Smooth muscle cell (in vitro differentiated cells): ENCODE results near the gene SLC35A5. TPM values are rescaled to one million over a fixed set of nuclear protein-coding genes. Genes with fewer than 3 reads are reported as not detected.

Source experiments
- DNase-seq: peaks from one replicate; lab custom pipeline; 2025; ENCODE audit not compliant: unreplicated experiment; lab: John Stamatoyannopoulos, UW
- H2AFZ ChIP-seq: fragments of 200-600 bp; sonication (generic); 2 replicates; pipeline ENCODE4 v1.6.0; 2016; ENCODE audit warnings: antibody characterized with exemption, low read depth, mild to moderate bottlenecking
- H3F3A ChIP-seq: fragments of 200-600 bp; sonication (generic); 2 replicates; pipeline ENCODE4 v1.6.0; 2017; ENCODE audit warnings: antibody characterized with exemption, low read depth
- H3K27ac ChIP-seq: fragments of 200-600 bp; sonication (generic); 2 replicates; pipeline ENCODE4 v1.5.1; 2016; ENCODE audit warnings: low read depth, mild to moderate bottlenecking
- H3K27me3 ChIP-seq: fragments of 200-600 bp; sonication (generic); 2 replicates; pipeline ENCODE4 v1.6.1; 2016; ENCODE audit warnings: low read depth, mild to moderate bottlenecking
- H3K36me3 ChIP-seq: fragments of 200-600 bp; sonication (generic); 2 replicates; pipeline ENCODE4 v1.5.1; 2016; ENCODE audit warnings: low read depth
- H3K4me1 ChIP-seq: fragments of 200-600 bp; sonication (generic); 2 replicates; pipeline ENCODE4 v1.5.1; 2016; ENCODE audit warnings: low read depth
- H3K4me2 ChIP-seq: fragments of 200-600 bp; sonication (generic); 2 replicates; pipeline ENCODE4 v1.6.0; 2016; ENCODE audit warnings: mild to moderate bottlenecking
- H3K4me3 ChIP-seq: fragments of 200-600 bp; sonication (generic); 2 replicates; pipeline ENCODE4 v1.5.1; 2016; ENCODE audit warnings: mild to moderate bottlenecking
- H3K79me2 ChIP-seq: fragments of 200-600 bp; sonication (generic); 2 replicates; pipeline ENCODE4 v1.6.0; 2016; ENCODE audit warnings: low read depth, mild to moderate bottlenecking
- H3K9ac ChIP-seq: fragments of 200-600 bp; sonication (generic); 2 replicates; pipeline ENCODE4 v1.6.0; 2016; ENCODE audit warnings: low read depth
- H3K9me3 ChIP-seq: fragments of 200-600 bp; sonication (generic); replicated peaks from 2 replicates; pipeline ENCODE4 v1.5.1; 2016; ENCODE audit warnings: low read depth
- H4K20me1 ChIP-seq: fragments of 200-600 bp; sonication (generic); 2 replicates; pipeline ENCODE4 v1.6.0; 2016; ENCODE audit warnings: low read depth
- CTCF ChIP-seq: fragments of 200-600 bp; sonication (generic); IDR thresholded peaks from 2 replicates; pipeline ENCODE4 v1.5.1; 2017; ENCODE audit warnings: borderline replicate concordance, mild to moderate bottlenecking, antibody characterized with exemption; ENCODE audit not compliant: insufficient read depth, poor library complexity, severe bottlenecking
- WGBS: methylation state at CpG from one replicate; pipeline ENCODE4 v1.1.7; 2016; ENCODE audit warnings: low lambda C conversion rate; 5-methylcytosine and 5-hydroxymethylcytosine counted together
- polyA plus RNA-seq: library from polyadenylated mRNA; unstranded; fragments of >200 nt; fragmentation: Nextera tagmentation; extraction: Ambion mirVana; gene quantifications from 2 replicates; pipeline ENCODE4 v1.2.1, GENCODE V29; 2016
- total RNA-seq: library from RNA; depleted of rRNA; stranded (reverse); fragments of >200 nt; gene quantifications from 2 replicates; pipeline ENCODE4 v1.2.3, GENCODE V29; 2014

SLC35A5 gene
- total and polyA plus RNA-seq, 2 experiments from 2014 or later = 18.1 to 28.0 TPM

DNA sequence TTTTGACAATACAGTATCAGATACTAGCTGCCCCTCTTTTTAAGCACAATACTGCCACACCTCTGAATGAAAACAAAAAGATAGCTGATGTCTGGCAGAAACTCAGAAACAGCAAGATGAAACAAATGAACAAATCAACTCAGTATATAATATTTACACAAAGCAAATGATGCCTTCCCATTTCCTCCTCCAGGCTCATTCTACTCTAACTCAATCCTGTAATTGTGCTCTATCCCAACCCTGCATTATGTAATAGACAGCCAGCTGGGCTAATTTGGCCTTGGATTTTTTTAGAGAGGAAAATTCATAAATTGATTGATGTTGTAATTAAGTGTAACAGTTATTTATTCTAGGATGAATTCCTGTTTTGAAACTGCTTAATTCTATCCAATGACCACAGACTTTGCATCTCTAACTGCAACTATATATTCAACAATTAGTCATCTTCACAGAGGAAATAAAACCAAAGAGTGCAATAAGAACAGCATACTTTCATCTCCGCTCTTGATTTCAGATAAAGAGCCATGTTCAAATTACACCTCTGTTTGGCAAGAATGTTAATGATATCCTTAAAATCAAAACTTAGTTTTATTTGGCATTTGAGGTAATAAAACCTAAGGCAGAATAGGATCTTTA lies 6.2 kb upstream of the SLC35A5 start:
- H3K36me3 ChIP-seq = no peaks in the 10 kb centered on the region
- 97% methylated on average over 1 of the region's 1 CpG for WGBS
- no peak overlapping the region for H3K9ac ChIP-seq
- TF ChIP-seq CTCF = no peak
- H3K27me3 ChIP-seq = no peaks in the 10 kb centered on the region
- no peak overlapping the region for H3K4me2 ChIP-seq
- peaks cover 30% of the 10 kb centered on the region for H4K20me1 ChIP-seq
- H3K79me2 ChIP-seq = peaks cover 81% of the 10 kb centered on the region
- no peaks in the 10 kb centered on the region for H3K9me3 ChIP-seq
- H3K4me3 ChIP-seq = no peak overlapping the region
- H3K27ac ChIP-seq = no peak overlapping the region
- peaks cover 14% of the 10 kb centered on the region for H3K4me1 ChIP-seq
- no peak for DNase-seq
- no peaks in the 10 kb centered on the region for H3F3A ChIP-seq
- H2AFZ ChIP-seq = no peak overlapping the region

DNA sequence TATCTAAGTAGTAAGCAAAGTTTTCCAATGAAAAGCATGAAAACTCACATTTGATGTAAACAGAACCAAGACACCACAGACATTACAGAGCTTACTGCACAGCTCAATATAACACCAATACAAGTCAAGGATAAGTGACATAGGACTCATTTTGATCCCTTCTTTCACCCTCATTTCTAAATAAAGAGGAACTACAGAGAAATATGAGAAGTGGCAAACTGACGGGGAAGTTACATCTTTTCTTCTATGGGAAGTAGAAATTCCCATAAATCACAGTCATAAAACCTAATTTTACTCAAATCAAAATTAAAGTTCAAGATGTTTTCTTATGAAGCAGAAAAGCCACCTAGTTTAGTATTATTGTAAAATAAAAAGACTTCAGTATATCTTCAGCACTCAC lies 3.9 kb upstream of the SLC35A5 start:
- H3K4me2 ChIP-seq = no peak overlapping the region
- H3K4me3 ChIP-seq = no peak overlapping the region
- no peak overlapping the region for H2AFZ ChIP-seq
- H3K4me1 ChIP-seq = peaks cover 16% of the 10 kb centered on the region
- no peak overlapping the region for H3K9ac ChIP-seq
- H3K79me2 ChIP-seq = peaks cover 64% of the 10 kb centered on the region
- peaks cover 13% of the 10 kb centered on the region for H4K20me1 ChIP-seq
- no peak for TF ChIP-seq CTCF
- DNase-seq = no peak
- no peaks in the 10 kb centered on the region for H3K9me3 ChIP-seq
- H3K27me3 ChIP-seq = no peaks in the 10 kb centered on the region
- WGBS = 95% methylated on average over 1 of the region's 1 CpG
- no peaks in the 10 kb centered on the region for H3K36me3 ChIP-seq
- no peaks in the 10 kb centered on the region for H3F3A ChIP-seq
- H3K27ac ChIP-seq = no peak overlapping the region

DNA sequence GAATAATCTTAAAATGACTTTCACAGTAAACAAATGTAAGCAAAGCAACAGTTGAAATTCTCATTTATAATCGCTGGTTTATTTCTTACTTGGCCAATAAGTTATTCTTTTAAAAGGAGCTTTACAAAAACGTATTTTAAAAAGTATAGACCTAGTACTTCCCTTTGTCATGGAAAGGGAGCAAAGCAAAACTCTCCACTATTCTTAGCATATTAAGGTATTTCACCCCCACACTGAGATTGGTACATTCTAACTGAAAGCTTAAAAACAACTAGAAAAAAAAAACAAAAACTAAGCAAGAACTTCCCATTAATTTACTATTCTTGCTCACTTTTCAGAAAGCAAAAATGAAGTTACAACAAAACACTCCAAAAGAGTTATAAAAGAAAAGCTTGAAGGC lies 1.5 kb upstream of the SLC35A5 start:
- Histone ChIP-seq H3K36me3 (no peaks in the 10 kb centered on the region), H2AFZ (peak overlapping the region; percentile 88), H3F3A (no peaks in the 10 kb centered on the region), H3K9me3 (no peaks in the 10 kb centered on the region), H3K4me3 (peak overlapping the region; percentile 78), H3K4me2 (peak overlapping the region; percentile 95), H3K9ac (peak overlapping the region; percentile 88), H3K27ac (peak overlapping the region; percentile 94), H3K4me1 (peaks cover 25% of the 10 kb centered on the region), H4K20me1 (no peaks in the 10 kb centered on the region), H3K79me2 (peaks cover 48% of the 10 kb centered on the region), H3K27me3 (no peaks in the 10 kb centered on the region)
- no peak for DNase-seq
- WGBS = 18% methylated on average over 2 of the region's 2 CpGs
- TF ChIP-seq CTCF = no peak
